ENCODE results near the gene MUSTN1.

DNA sequence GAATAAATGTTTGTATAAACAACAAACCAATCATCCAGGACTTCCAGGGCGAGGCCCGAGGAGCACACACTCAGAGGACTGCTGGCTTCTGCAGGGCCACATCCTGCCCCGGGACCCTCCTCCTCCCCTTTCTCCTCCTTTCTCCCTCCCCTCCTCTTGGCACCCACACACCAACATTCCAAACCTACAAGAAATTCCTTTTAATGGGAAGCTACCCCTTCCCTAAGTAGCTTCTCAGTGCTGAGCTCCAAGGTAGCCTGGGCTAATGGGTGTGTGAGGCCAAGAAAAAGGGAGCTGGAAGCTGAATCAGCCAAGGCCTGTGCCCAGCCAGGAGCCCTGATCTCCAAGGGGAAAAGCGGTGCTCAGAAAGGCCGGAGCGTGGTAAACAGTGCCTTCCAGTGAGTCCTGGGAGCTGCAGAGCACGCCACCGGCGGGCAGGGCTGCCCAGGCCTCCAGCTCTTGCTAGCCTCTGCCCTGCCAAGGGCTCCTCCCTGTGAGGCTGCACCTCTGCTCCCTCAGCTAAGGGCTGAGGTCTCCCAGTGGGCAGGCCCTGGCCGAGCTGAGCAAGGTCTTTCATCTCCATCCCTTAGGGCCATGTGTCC is 36.3 kb downstream of the MUSTN1 start:
- TF ChIP-seq, protein P1, sequence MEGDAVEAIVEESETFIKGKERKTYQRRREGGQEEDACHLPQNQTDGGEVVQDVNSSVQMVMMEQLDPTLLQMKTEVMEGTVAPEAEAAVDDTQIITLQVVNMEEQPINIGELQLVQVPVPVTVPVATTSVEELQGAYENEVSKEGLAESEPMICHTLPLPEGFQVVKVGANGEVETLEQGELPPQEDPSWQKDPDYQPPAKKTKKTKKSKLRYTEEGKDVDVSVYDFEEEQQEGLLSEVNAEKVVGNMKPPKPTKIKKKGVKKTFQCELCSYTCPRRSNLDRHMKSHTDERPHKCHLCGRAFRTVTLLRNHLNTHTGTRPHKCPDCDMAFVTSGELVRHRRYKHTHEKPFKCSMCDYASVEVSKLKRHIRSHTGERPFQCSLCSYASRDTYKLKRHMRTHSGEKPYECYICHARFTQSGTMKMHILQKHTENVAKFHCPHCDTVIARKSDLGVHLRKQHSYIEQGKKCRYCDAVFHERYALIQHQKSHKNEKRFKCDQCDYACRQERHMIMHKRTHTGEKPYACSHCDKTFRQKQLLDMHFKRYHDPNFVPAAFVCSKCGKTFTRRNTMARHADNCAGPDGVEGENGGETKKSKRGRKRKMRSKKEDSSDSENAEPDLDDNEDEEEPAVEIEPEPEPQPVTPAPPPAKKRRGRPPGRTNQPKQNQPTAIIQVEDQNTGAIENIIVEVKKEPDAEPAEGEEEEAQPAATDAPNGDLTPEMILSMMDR (IDR thresholded peaks at IDR 0.05; ENCODE audit: poor library complexity) = no peak
- no peak for TF ChIP-seq EZH2 (IDR thresholded peaks at IDR 0.05; ENCODE audit: borderline replicate concordance)

All from hepatocyte (in vitro differentiated cells).